SK-N-DZ (cell line): ENCODE results near the gene AKR1B1.

Experiments
- DNase-seq: peaks from one replicate; pipeline ENCODE4 v3.0.0-alpha.2; 2015; ENCODE audit warnings: low spot score

The AKR1B1 gene

GRCh38 chr7:134470864-134471263, 12.0 kb upstream of the AKR1B1 start:
- DNase-seq, result no peak

GRCh38 chr7:134469622-134470021, 10.7 kb upstream of the AKR1B1 start:
- DNase-seq, result no peak

GRCh38 chr7:134468475-134468874, 9.6 kb upstream of the AKR1B1 start:
- DNase-seq, result no peak

GRCh38 chr7:134468054-134468453, 9.2 kb upstream of the AKR1B1 start:
- DNase-seq, result no peak

GRCh38 chr7:134465491-134465890, 6.6 kb upstream of the AKR1B1 start:
- DNase-seq, result no peak

- DNase-seq, result no peak
Observed at GRCh38 chr7:134464496-134464895, 5.6 kb upstream of the AKR1B1 start.

GRCh38 chr7:134463751-134464150, 4.9 kb upstream of the AKR1B1 start:
- no peak for DNase-seq

GRCh38 chr7:134462337-134462925, 3.5 kb upstream of the AKR1B1 start:
- no peak for DNase-seq

GRCh38 chr7:134461916-134462315, 3.0 kb upstream of the AKR1B1 start:
- DNase-seq, result no peak

GRCh38 chr7:134459981-134460380, 1.1 kb upstream of the AKR1B1 start:
- no peak for DNase-seq

GRCh38 chr7:134458341-134458805, 527 bp downstream of the AKR1B1 start:
- peak; percentile 69 for DNase-seq

- DNase-seq, result no peak
Observed at GRCh38 chr7:134457210-134457609, 1.7 kb downstream of the AKR1B1 start.

- no peak for DNase-seq
Observed at GRCh38 chr7:134454277-134454676, 4.6 kb downstream of the AKR1B1 start.

- no peak for DNase-seq
Observed at GRCh38 chr7:134453518-134453917, 5.4 kb downstream of the AKR1B1 start.

- DNase-seq, result no peak
Observed at GRCh38 chr7:134452991-134453473, 5.9 kb downstream of the AKR1B1 start.

GRCh38 chr7:134452419-134452838, 6.5 kb downstream of the AKR1B1 start:
- no peak for DNase-seq

GRCh38 chr7:134451656-134452055, 7.2 kb downstream of the AKR1B1 start:
- DNase-seq, result no peak

- DNase-seq, result no peak
Observed at GRCh38 chr7:134450294-134451000, 8.5 kb downstream of the AKR1B1 start.

GRCh38 chr7:134449680-134450079, 9.2 kb downstream of the AKR1B1 start:
- DNase-seq, result no peak

GRCh38 chr7:134448356-134449229, 10.3 kb downstream of the AKR1B1 start:
- DNase-seq, result no peak

- DNase-seq, result no peak
Observed at GRCh38 chr7:134447383-134447782, 11.5 kb downstream of the AKR1B1 start.

GRCh38 chr7:134446923-134447322, 12.0 kb downstream of the AKR1B1 start:
- DNase-seq, result no peak
